Measurements from ENCODE around the gene KDM4D.
"Not testable (repeated sequence)": the region's sequence is repeated elsewhere in the genome, so short reads cannot be mapped to it uniquely, and the experiment has no call there.

KDM4D gene

DNA sequence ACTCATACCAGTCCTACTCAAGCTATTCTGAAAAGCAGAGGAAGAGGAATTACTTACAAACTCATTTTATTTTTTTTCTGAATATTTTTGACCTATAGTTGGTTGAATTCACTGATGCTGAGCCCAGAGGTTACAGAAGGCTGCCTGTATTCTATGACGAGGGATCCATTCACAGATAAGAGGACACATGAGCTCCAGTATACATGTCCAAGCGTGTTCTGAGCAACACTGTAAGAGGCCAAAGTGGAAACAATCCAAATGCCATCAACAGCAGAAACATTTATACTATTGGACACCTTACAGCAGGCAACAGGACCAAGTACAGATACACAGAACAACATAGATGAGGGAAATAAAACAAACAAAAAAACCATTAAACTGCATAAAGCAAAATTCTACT, 61.8 kb downstream of the KDM4D start:
- no peak for DNase-seq

- not testable (repeated sequence) for DNase-seq
Measured at GRCh38 chr11:95037356-95038035, 64.0 kb downstream of the KDM4D start.

GRCh38 chr11:95042239-95042638, 68.7 kb downstream of the KDM4D start:
- no peak for DNase-seq

GRCh38 chr11:95042906-95043305, 69.4 kb downstream of the KDM4D start:
- DNase-seq = no peak

- DNase-seq = no peak
Measured at GRCh38 chr11:95044010-95044409, 70.5 kb downstream of the KDM4D start.

GRCh38 chr11:95045812-95046211, 72.3 kb downstream of the KDM4D start:
- no peak for DNase-seq
